ENCODE measurements around the gene BMP8B. TPM values are rescaled to one million over a fixed set of nuclear protein-coding genes. Genes with fewer than 3 reads are reported as not detected.
A peak's percentile ranks its signal among the peaks of the same experiment; 100 is the strongest.

BMP8B gene
- total and polyA plus RNA-seq, 2 donors (not counting 1 experiment from before 2014, with no cell fraction given): 0.01 TPM; not detected in 1

DNA sequence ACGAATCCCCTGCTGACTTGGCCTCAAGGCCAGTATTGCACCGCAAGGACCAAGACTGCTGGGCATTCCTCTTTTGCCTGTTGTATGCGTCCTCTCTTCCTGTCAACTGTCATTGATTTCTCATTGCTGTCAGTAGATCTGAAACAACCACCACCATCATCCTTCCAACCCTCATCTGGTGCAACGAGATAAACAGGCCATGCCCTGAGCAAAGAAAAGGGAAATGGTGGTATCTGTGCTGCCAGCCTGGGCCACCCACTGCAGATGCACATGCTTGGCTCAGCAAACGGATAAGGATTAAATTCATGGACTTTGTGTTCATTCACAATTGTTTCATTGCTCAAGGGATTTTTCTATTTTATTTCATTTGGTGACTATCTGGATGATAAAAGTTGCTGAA is 31.2 kb downstream of the BMP8B start:
- H3K27me3 ChIP-seq (ENCODE audit: control insufficient read depth, insufficient read depth, low read length): no peaks in the 10 kb centered on the region
- H3K36me3 ChIP-seq (ENCODE audit: control insufficient read depth, insufficient read depth, low read length): peaks cover 9% of the 10 kb centered on the region
- no peak overlapping the region for H2AFZ ChIP-seq (ENCODE audit: low read length)
- no peak for TF ChIP-seq EZH2 (IDR thresholded peaks at IDR 0.05; ENCODE audit: low read length, missing control alignments)
- TF ChIP-seq, protein P1, sequence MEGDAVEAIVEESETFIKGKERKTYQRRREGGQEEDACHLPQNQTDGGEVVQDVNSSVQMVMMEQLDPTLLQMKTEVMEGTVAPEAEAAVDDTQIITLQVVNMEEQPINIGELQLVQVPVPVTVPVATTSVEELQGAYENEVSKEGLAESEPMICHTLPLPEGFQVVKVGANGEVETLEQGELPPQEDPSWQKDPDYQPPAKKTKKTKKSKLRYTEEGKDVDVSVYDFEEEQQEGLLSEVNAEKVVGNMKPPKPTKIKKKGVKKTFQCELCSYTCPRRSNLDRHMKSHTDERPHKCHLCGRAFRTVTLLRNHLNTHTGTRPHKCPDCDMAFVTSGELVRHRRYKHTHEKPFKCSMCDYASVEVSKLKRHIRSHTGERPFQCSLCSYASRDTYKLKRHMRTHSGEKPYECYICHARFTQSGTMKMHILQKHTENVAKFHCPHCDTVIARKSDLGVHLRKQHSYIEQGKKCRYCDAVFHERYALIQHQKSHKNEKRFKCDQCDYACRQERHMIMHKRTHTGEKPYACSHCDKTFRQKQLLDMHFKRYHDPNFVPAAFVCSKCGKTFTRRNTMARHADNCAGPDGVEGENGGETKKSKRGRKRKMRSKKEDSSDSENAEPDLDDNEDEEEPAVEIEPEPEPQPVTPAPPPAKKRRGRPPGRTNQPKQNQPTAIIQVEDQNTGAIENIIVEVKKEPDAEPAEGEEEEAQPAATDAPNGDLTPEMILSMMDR (conservative IDR thresholded peaks at IDR 0.05 in 1 of 2, IDR thresholded peaks at IDR 0.05 in 1 of 2; ENCODE audit: low read depth in 1 of 2, low read length in 2 of 2): no peak
- no peak for DNase-seq (ENCODE audit: low read depth in 2 of 2)
- peaks cover 4% of the 10 kb centered on the region for H3K4me1 ChIP-seq (ENCODE audit: control insufficient read depth, extremely low read depth, insufficient read depth, low read length)
- H3K9me3 ChIP-seq (ENCODE audit: control insufficient read depth, insufficient read depth, low read depth, low read length): no peaks in the 10 kb centered on the region
- no peak overlapping the region for H3K9ac ChIP-seq (ENCODE audit: insufficient read depth, low read length)
- no peak overlapping the region for H3K27ac ChIP-seq (ENCODE audit: insufficient read depth, low read length)
- no peaks in the 10 kb centered on the region for H3K79me2 ChIP-seq (ENCODE audit: control insufficient read depth, insufficient read depth, low read length)
- no peaks in the 10 kb centered on the region for H4K20me1 ChIP-seq (ENCODE audit: control insufficient read depth, extremely low read depth, insufficient read depth, low read length)
- H3K4me3 ChIP-seq (replicated peaks in 1 of 4; ENCODE audit: control extremely low read depth in 1 of 4, insufficient read depth in 1 of 4, low read depth in 3 of 4, low read length in 4 of 4): no peak overlapping the region
- H3K4me2 ChIP-seq (ENCODE audit: extremely low read depth, insufficient read depth, low read length): no peak overlapping the region

- no peaks in the 10 kb centered on the region for H4K20me1 ChIP-seq (ENCODE audit: control insufficient read depth, extremely low read depth, insufficient read depth, low read length)
- no peak overlapping the region for H3K4me2 ChIP-seq (ENCODE audit: extremely low read depth, insufficient read depth, low read length)
- peaks cover 16% of the 10 kb centered on the region for H3K36me3 ChIP-seq (ENCODE audit: control insufficient read depth, insufficient read depth, low read length)
- H2AFZ ChIP-seq (ENCODE audit: low read length): no peak overlapping the region
- H3K9ac ChIP-seq (ENCODE audit: insufficient read depth, low read length): no peak overlapping the region
- H3K4me3 ChIP-seq (replicated peaks in 1 of 4; ENCODE audit: control extremely low read depth in 1 of 4, insufficient read depth in 1 of 4, low read depth in 3 of 4, low read length in 4 of 4): no peak overlapping the region
- H3K4me1 ChIP-seq (ENCODE audit: control insufficient read depth, extremely low read depth, insufficient read depth, low read length): peaks cover 4% of the 10 kb centered on the region
- H3K9me3 ChIP-seq (ENCODE audit: control insufficient read depth, insufficient read depth, low read depth, low read length): no peaks in the 10 kb centered on the region
- no peak overlapping the region for H3K27ac ChIP-seq (ENCODE audit: insufficient read depth, low read length)
- DNase-seq (ENCODE audit: low read depth in 2 of 2): no peak
- no peaks in the 10 kb centered on the region for H3K27me3 ChIP-seq (ENCODE audit: control insufficient read depth, insufficient read depth, low read length)
- H3K79me2 ChIP-seq (ENCODE audit: control insufficient read depth, insufficient read depth, low read length): no peaks in the 10 kb centered on the region
- TF ChIP-seq EZH2 (IDR thresholded peaks at IDR 0.05; ENCODE audit: low read length, missing control alignments): no peak
- TF ChIP-seq, protein P1 (conservative IDR thresholded peaks at IDR 0.05 in 1 of 2, IDR thresholded peaks at IDR 0.05 in 1 of 2; ENCODE audit: low read depth in 1 of 2, low read length in 2 of 2): no peak
Observed at GRCh38 chr1:39755965-39756659, 32.6 kb downstream of the BMP8B start.

GRCh38 chr1:39754906-39755504 is 33.7 kb downstream of the BMP8B start:
- Histone ChIP-seq H4K20me1 (ENCODE audit: control insufficient read depth, extremely low read depth, insufficient read depth, low read length) (no peaks in the 10 kb centered on the region), H2AFZ (ENCODE audit: low read length) (no peak overlapping the region), H3K27ac (ENCODE audit: insufficient read depth, low read length) (no peak overlapping the region), H3K9ac (ENCODE audit: insufficient read depth, low read length) (no peak overlapping the region), H3K27me3 (ENCODE audit: control insufficient read depth, insufficient read depth, low read length) (no peaks in the 10 kb centered on the region), H3K4me1 (ENCODE audit: control insufficient read depth, extremely low read depth, insufficient read depth, low read length) (peaks cover 4% of the 10 kb centered on the region), H3K4me3 (replicated peaks in 1 of 4; ENCODE audit: control extremely low read depth in 1 of 4, insufficient read depth in 1 of 4, low read depth in 3 of 4, low read length in 4 of 4) (no peak overlapping the region), H3K4me2 (ENCODE audit: extremely low read depth, insufficient read depth, low read length) (no peak overlapping the region), H3K9me3 (ENCODE audit: control insufficient read depth, insufficient read depth, low read depth, low read length) (no peaks in the 10 kb centered on the region), H3K36me3 (ENCODE audit: control insufficient read depth, insufficient read depth, low read length) (peaks cover 19% of the 10 kb centered on the region), H3K79me2 (ENCODE audit: control insufficient read depth, insufficient read depth, low read length) (no peaks in the 10 kb centered on the region)
- TF ChIP-seq, protein P1 (conservative IDR thresholded peaks at IDR 0.05 in 1 of 2, IDR thresholded peaks at IDR 0.05 in 1 of 2; ENCODE audit: low read depth in 1 of 2, low read length in 2 of 2): no peak
- no peak for TF ChIP-seq EZH2 (IDR thresholded peaks at IDR 0.05; ENCODE audit: low read length, missing control alignments)
- DNase-seq (ENCODE audit: low read depth in 2 of 2): peak; percentile 22

Data from fibroblast of lung (primary cell).